IMR-90 (cell line): Measurements from ENCODE around the gene NCAM1. TPM values are rescaled to one million over a fixed set of nuclear protein-coding genes. Genes with fewer than 3 reads are reported as not detected.

Source experiments
- ATAC-seq: fragments of 200-7000 bp; cut with Tn5 transposase; 2 replicates; pipeline ENCODE4 v1.9.1; 2020; ENCODE audit warnings: low read depth, mild to moderate bottlenecking, moderate library complexity
- BruUV-seq: library from RNA; stranded (reverse); fragments of 400-500 nt; replicated peaks from 2 replicates; lab custom pipeline; 2021; lab: Mats Ljungman, UMichigan
- CTCF ChIA-PET: fragments of 300-600 bp; formaldehyde crosslinking; extraction: SDS; loops from one replicate; lab custom pipeline; 2021; ENCODE audit warnings: antibody characterized with exemption; lab: Yijun Ruan, JAX
- POLR2A ChIA-PET: fragments of 300-600 bp; sonication (Branson Sonifier 250); formaldehyde crosslinking; loops from one replicate; lab custom pipeline; 2022; ENCODE audit warnings: antibody characterized with exemption; ENCODE audit not compliant: unreplicated experiment; lab: Charles Lee
- DNase-seq: peaks from one replicate; pipeline ENCODE4 v3.0.0; 2013
- H2AFZ ChIP-seq: replicated peaks from 2 replicates; pipeline ENCODE3; 2013; ENCODE audit warnings: low read length, mild to moderate bottlenecking; ENCODE audit not compliant: poor library complexity
- H2AK5ac ChIP-seq: 2 replicates; pipeline ENCODE4 v1.6.1; 2013; ENCODE audit warnings: low read depth, low read length, inconsistent platforms
- H2AK9ac ChIP-seq: replicated peaks from 2 replicates; pipeline ENCODE3; 2013; ENCODE audit warnings: mild to moderate bottlenecking, low read depth, low read length, moderate library complexity; ENCODE audit not compliant: poor library complexity
- H2BK120ac ChIP-seq: 2 replicates; pipeline ENCODE4 v1.6.1; 2013; ENCODE audit warnings: low read depth, low read length, inconsistent platforms
- H2BK15ac ChIP-seq: 3 replicates; pipeline ENCODE4 v1.6.1; 2013; ENCODE audit warnings: low read depth, low read length, inconsistent platforms
- H2BK20ac ChIP-seq: 2 replicates; pipeline ENCODE4 v1.6.1; 2013; ENCODE audit warnings: low read depth, mild to moderate bottlenecking, inconsistent platforms, low read length, moderate library complexity
- H2BK5ac ChIP-seq: 2 replicates; pipeline ENCODE4 v1.6.1; 2013; ENCODE audit warnings: mild to moderate bottlenecking, low read depth, low read length, inconsistent platforms; ENCODE audit not compliant: poor library complexity, severe bottlenecking
- H3K14ac ChIP-seq: replicated peaks from 2 replicates; pipeline ENCODE4 v1.6.1; 2013; ENCODE audit warnings: low read depth, low read length, inconsistent platforms
- H3K18ac ChIP-seq: 2 replicates; pipeline ENCODE4 v1.6.1; 2013; ENCODE audit warnings: low read depth, low read length, control low read depth
- H3K23ac ChIP-seq: 2 replicates; pipeline ENCODE4 v1.6.1; 2013; ENCODE audit warnings: low read depth, low read length, inconsistent platforms
- H3K27ac ChIP-seq: 2 replicates; pipeline ENCODE4 v1.5.1; 2013; ENCODE audit warnings: mild to moderate bottlenecking, control low read depth, low read length; ENCODE audit not compliant: insufficient read depth
- H3K27me3 ChIP-seq: 2 replicates; pipeline ENCODE4 v1.6.1; 2013; ENCODE audit warnings: low read length; ENCODE audit not compliant: control insufficient read depth, insufficient read depth
- H3K36me3 ChIP-seq: 2 replicates; pipeline ENCODE4 v1.6.1; 2013; ENCODE audit warnings: low read length, mixed read lengths; ENCODE audit not compliant: control insufficient read depth, insufficient read depth
- H3K4ac ChIP-seq: 2 replicates; pipeline ENCODE4 v1.6.1; 2013; ENCODE audit warnings: low read depth, low read length, inconsistent platforms
- H3K4me1 ChIP-seq: 2 replicates; pipeline ENCODE4 v1.6.1; 2013; ENCODE audit warnings: low read length, mixed read lengths; ENCODE audit not compliant: control insufficient read depth, insufficient read depth
- H3K4me2 ChIP-seq: 2 replicates; pipeline ENCODE4 v1.6.1; 2013; ENCODE audit warnings: low read depth, mild to moderate bottlenecking, control low read depth, low read length, moderate library complexity
- H3K4me3 ChIP-seq: 2 replicates; pipeline ENCODE4 v1.5.1; 2013; ENCODE audit warnings: low read depth, mild to moderate bottlenecking, control low read depth, low read length, moderate library complexity; ENCODE audit not compliant: insufficient read depth
- H3K56ac ChIP-seq: 2 replicates; pipeline ENCODE4 v1.6.1; 2013; ENCODE audit warnings: low read length, inconsistent platforms; ENCODE audit not compliant: insufficient read depth; ENCODE audit errors: extremely low read depth
- H3K79me1 ChIP-seq, 2 experiments: 2 replicates each; pipeline ENCODE4 v1.6.1; 2013; ENCODE audit warnings: low read length in 2 of 2, inconsistent platforms in 1 of 2, low read depth in 1 of 2
- H3K9ac ChIP-seq: 2 replicates; pipeline ENCODE4 v1.6.1; 2013; ENCODE audit warnings: low read depth, low read length, control low read depth
- H3K9me1 ChIP-seq: 2 replicates; pipeline ENCODE4 v1.6.1; 2013; ENCODE audit warnings: low read length, inconsistent platforms; ENCODE audit not compliant: insufficient read depth
- H3K9me3 ChIP-seq: 2 replicates; pipeline ENCODE4 v1.6.1; 2013; ENCODE audit warnings: low read length; ENCODE audit not compliant: control insufficient read depth, insufficient read depth
- H4K20me1 ChIP-seq: 2 replicates; pipeline ENCODE4 v1.6.1; 2013; ENCODE audit warnings: low read length, inconsistent platforms; ENCODE audit not compliant: insufficient read depth
- H4K5ac ChIP-seq: 2 replicates; pipeline ENCODE4 v1.6.1; 2013; ENCODE audit warnings: mild to moderate bottlenecking, low read depth, low read length, control low read depth
- H4K8ac ChIP-seq, 2 experiments: 2 replicates each; pipeline ENCODE4 v1.6.1; 2013; ENCODE audit warnings: low read depth in 2 of 2, low read length in 2 of 2, control low read depth in 1 of 2, inconsistent platforms in 1 of 2
- H4K91ac ChIP-seq: 2 replicates; pipeline ENCODE4 v1.6.1; 2013; ENCODE audit warnings: low read depth, low read length, inconsistent platforms; ENCODE audit not compliant: insufficient read depth
- BHLHE40 ChIP-seq: fragments of 150-350 bp; IDR thresholded peaks from 2 replicates; pipeline ENCODE4 v1.6.1; 2016; ENCODE audit warnings: mild to moderate bottlenecking, low read depth, low read length
- CEBPB ChIP-seq: IDR thresholded peaks from 2 replicates; pipeline ENCODE4 v1.6.1; 2012; ENCODE audit warnings: low read depth, low read length, improper control_type of control experiment
- CHD1 ChIP-seq: IDR thresholded peaks from 2 replicates; pipeline ENCODE4 v1.6.1; 2012; ENCODE audit warnings: low read depth, low read length, improper control_type of control experiment
- CTCF ChIP-seq: conservative IDR thresholded peaks from 2 replicates; pipeline ENCODE4 v1.5.1; 2012; ENCODE audit warnings: mild to moderate bottlenecking, low read depth, low read length, improper control_type of control experiment
- FOS ChIP-seq: fragments of 150-350 bp; IDR thresholded peaks from 2 replicates; pipeline ENCODE4 v1.6.1; 2016; ENCODE audit warnings: low read depth, low read length
- MAFK ChIP-seq: IDR thresholded peaks from 2 replicates; pipeline ENCODE4 v1.6.1; 2012; ENCODE audit warnings: low read depth, low read length, improper control_type of control experiment
- MAZ ChIP-seq: IDR thresholded peaks from 2 replicates; pipeline ENCODE4 v1.6.1; 2012; ENCODE audit warnings: low read depth, mild to moderate bottlenecking, low read length, improper control_type of control experiment, moderate library complexity, borderline replicate concordance
- MXI1 ChIP-seq: IDR thresholded peaks from 2 replicates; pipeline ENCODE4 v1.6.1; 2012; ENCODE audit warnings: low read depth, mild to moderate bottlenecking, low read length, moderate library complexity, borderline replicate concordance
- NFE2L2 ChIP-seq: fragments of 150-350 bp; IDR thresholded peaks from 2 replicates; pipeline ENCODE4 v1.6.1; 2016; ENCODE audit warnings: low read depth, mild to moderate bottlenecking, low read length
- POLR2A ChIP-seq: IDR thresholded peaks from 2 replicates; pipeline ENCODE4 v1.6.1; 2012; ENCODE audit warnings: mild to moderate bottlenecking, low read depth, low read length
- RAD21 ChIP-seq: IDR thresholded peaks from 2 replicates; pipeline ENCODE4 v1.6.1; 2012; ENCODE audit warnings: low read length, improper control_type of control experiment
- RCOR1 ChIP-seq: IDR thresholded peaks from 2 replicates; pipeline ENCODE4 v1.6.1; 2012; ENCODE audit warnings: mild to moderate bottlenecking, low read length, improper control_type of control experiment; ENCODE audit not compliant: insufficient replicate concordance
- RFX5 ChIP-seq: IDR thresholded peaks from 2 replicates; pipeline ENCODE4 v1.8.0; 2012; ENCODE audit warnings: low read depth, mild to moderate bottlenecking, low read length, moderate library complexity
- SMC3 ChIP-seq: fragments of 150-350 bp; IDR thresholded peaks from 2 replicates; pipeline ENCODE4 v1.6.1; 2016; ENCODE audit warnings: low read depth, mild to moderate bottlenecking, antibody characterized with exemption, low read length, moderate library complexity
- WGBS, 2 experiments: methylation state at CpG; one replicate each; pipeline versions ENCODE4 v1.1.5 to v1.1.7; 2013; ENCODE audit warnings: missing lambda C conversion rate in 2 of 2; ENCODE audit not compliant: insufficient read length in 1 of 2; ENCODE audit errors: extremely low coverage in 2 of 2; 5-methylcytosine and 5-hydroxymethylcytosine counted together
- dilution Hi-C: fragments of 300-500 bp; cut with HindIII; formaldehyde crosslinking; loops from one replicate; pipeline ENCODE4 v1.14.3; 2018; ENCODE audit warnings: low sequenced_read_pairs; ENCODE audit not compliant: unreplicated experiment
- in situ Hi-C: fragments of 300-500 bp; cut with MboI; formaldehyde crosslinking; loops from 3 replicates; pipeline ENCODE4 v1.14.3; 2019; ENCODE audit warnings: low sequenced_read_pairs, inconsistent platforms, mixed read lengths
- intact Hi-C: fragments of 100-400 bp; cut with micrococcal nuclease; formaldehyde crosslinking; loops from 2 replicates; pipeline ENCODE4 v1.10.0; 2022
- polyA plus RNA-seq, 3 experiments: library from polyadenylated mRNA; depleted of rRNA; stranded (reverse); fragments of >200 nt; gene quantifications; 2 replicates each; pipeline ENCODE4 v1.2.3, GENCODE V29; 2012; ENCODE audit warnings: low replicate concordance in 1 of 3
- total RNA-seq: library from RNA; depleted of rRNA; stranded (reverse); fragments of >200 nt; gene quantifications from 2 replicates; pipeline ENCODE4 v1.2.3, GENCODE V29; 2012
- TF ChIP-seq, protein P1 (sequence below): fragments of 150-350 bp; IDR thresholded peaks from 2 replicates; pipeline ENCODE4 v1.6.1; 2017; ENCODE audit warnings: mild to moderate bottlenecking, antibody characterized with exemption, low read length, low read depth
- TF ChIP-seq, protein P2 (sequence below): fragments of 150-350 bp; IDR thresholded peaks from 2 replicates; pipeline ENCODE4 v1.6.1; 2016; ENCODE audit warnings: low read depth, mild to moderate bottlenecking, low read length, moderate library complexity, borderline replicate concordance

Gene NCAM1
- total and polyA plus RNA-seq, 2 of the 4 experiments (the other 2 are of a cell fraction): 0.09 to 0.18 TPM

- H2AFZ ChIP-seq: no peak overlapping the region
- no peak overlapping the region for H2BK120ac ChIP-seq
- no peak overlapping the region for H3K14ac ChIP-seq
- H3K4ac ChIP-seq: no peak overlapping the region
- no peak overlapping the region for H3K9ac ChIP-seq
- H3K4me3 ChIP-seq: no peak overlapping the region
- ATAC-seq (no peak), DNase-seq (no peak)
- no peaks in the 10 kb centered on the region for H4K20me1 ChIP-seq
- TF ChIP-seq, protein P1, sequence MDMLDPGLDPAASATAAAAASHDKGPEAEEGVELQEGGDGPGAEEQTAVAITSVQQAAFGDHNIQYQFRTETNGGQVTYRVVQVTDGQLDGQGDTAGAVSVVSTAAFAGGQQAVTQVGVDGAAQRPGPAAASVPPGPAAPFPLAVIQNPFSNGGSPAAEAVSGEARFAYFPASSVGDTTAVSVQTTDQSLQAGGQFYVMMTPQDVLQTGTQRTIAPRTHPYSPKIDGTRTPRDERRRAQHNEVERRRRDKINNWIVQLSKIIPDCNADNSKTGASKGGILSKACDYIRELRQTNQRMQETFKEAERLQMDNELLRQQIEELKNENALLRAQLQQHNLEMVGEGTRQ: no peak
- TF ChIP-seq FOS (no peak), CEBPB (no peak), RAD21 (no peak), POLR2A (no peak), CHD1 (no peak), BHLHE40 (no peak), CTCF (no peak), SMC3 (no peak), MAFK (no peak), RCOR1 (no peak), MXI1 (no peak), RFX5 (no peak), NFE2L2 (no peak), MAZ (no peak)
- TF ChIP-seq, protein P2, sequence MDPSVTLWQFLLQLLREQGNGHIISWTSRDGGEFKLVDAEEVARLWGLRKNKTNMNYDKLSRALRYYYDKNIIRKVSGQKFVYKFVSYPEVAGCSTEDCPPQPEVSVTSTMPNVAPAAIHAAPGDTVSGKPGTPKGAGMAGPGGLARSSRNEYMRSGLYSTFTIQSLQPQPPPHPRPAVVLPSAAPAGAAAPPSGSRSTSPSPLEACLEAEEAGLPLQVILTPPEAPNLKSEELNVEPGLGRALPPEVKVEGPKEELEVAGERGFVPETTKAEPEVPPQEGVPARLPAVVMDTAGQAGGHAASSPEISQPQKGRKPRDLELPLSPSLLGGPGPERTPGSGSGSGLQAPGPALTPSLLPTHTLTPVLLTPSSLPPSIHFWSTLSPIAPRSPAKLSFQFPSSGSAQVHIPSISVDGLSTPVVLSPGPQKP: no peak
- no peaks in the 10 kb centered on the region for H3K9me3 ChIP-seq
- ChIA-PET POLR2A (no interaction called here), CTCF (no interaction called here)
- H3K9me1 ChIP-seq: no peaks in the 10 kb centered on the region
- no peak overlapping the region for H3K27ac ChIP-seq
- no peak overlapping the region for H2AK5ac ChIP-seq
- dilution Hi-C loops: no loop called here
- no peak overlapping the region for H2AK9ac ChIP-seq
- no peak overlapping the region for H3K18ac ChIP-seq
- no peak overlapping the region for H2BK5ac ChIP-seq
- intact Hi-C loops: no loop called here
- H4K8ac ChIP-seq: no peak overlapping the region
- no peak overlapping the region for H2BK20ac ChIP-seq
- in situ Hi-C loops: no loop called here
- no peak overlapping the region for H3K4me2 ChIP-seq
- no peaks in the 10 kb centered on the region for H3K4me1 ChIP-seq
- no peak overlapping the region for H4K5ac ChIP-seq
- no peak overlapping the region for H2BK15ac ChIP-seq
- no peak overlapping the region for H3K56ac ChIP-seq
- H3K27me3 ChIP-seq: no peaks in the 10 kb centered on the region
- no peak overlapping the region for H3K23ac ChIP-seq
- H3K36me3 ChIP-seq: no peaks in the 10 kb centered on the region
- no peak overlapping the region for H4K91ac ChIP-seq
- no peaks in the 10 kb centered on the region for H3K79me1 ChIP-seq
- BruUV-seq: no TSS peak
- 0% methylated on average over 1 of the region's 3 CpGs; no CpG with 5 or more reads in 1 of the 2 experiments for WGBS, 2 experiments
These were observed 14.4 kb upstream of the NCAM1 start for GRCh38 chr11:112946866-112947265.
